ENCODE measurements around the gene SLU7. TPM values are rescaled to one million over a fixed set of nuclear protein-coding genes. Genes with fewer than 3 reads are reported as not detected.

Gene SLU7
- total RNA-seq, 2 experiments from 2014 or later, result 45.9 to 46.4 TPM

DNA sequence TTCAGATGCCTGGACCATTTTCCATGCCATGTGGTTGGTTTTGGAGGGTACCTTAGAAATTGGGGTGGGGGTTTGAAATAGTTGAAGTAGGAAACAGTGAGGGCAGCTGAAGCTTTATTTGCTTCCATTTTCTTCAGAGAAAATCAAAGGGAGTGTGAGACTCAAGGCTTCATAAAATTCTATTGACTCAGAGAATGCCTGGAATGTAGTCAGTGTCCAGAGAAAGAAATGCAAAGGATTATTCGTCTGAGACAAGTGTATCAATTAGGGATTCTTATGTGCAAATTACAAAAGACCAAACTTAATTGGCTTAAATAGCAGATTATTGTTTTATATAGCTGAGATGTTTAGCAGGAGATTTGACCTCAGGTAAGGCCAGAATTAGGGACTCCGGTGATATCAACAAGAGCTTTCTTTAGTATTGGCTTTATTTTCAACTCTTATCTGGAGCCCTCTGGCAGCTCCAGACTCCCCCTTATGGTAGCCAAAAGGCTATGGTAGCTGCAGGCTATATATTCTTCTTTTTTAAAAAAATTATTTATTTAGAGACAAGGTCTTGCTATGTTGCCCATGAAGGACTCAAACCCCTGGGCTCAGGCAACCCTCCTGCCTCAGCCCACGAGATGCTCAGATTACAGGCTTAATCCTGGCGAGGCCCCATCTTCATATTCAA is 41.6 kb upstream of the SLU7 start:
- Mint-ChIP-seq H3K4me3 (no peak overlapping the region), H3K27ac (no peak overlapping the region), H3K4me1 (ENCODE audit: low read depth) (peaks cover 36% of the 10 kb centered on the region), H3K9me3 (peaks cover 2% of the 10 kb centered on the region), H3K36me3 (no peaks in the 10 kb centered on the region), H3K27me3 (peaks cover 2% of the 10 kb centered on the region)
- POLR2A ChIA-PET, result no interaction called here
- DNase-seq, result no peak
- intact Hi-C loops (cut with micrococcal nuclease), result loop anchor here (1.0 kb wide), 1 partner anchor 21 kb away; no protein-coding TSS in a partner anchor
- CTCF ChIA-PET, result interaction anchor here (1.2 to 3.8 kb wide), 3 partner anchors 14 to 47 kb away, joined by 3 to 48 read pairs (median 4); no protein-coding TSS in a partner anchor

DNA sequence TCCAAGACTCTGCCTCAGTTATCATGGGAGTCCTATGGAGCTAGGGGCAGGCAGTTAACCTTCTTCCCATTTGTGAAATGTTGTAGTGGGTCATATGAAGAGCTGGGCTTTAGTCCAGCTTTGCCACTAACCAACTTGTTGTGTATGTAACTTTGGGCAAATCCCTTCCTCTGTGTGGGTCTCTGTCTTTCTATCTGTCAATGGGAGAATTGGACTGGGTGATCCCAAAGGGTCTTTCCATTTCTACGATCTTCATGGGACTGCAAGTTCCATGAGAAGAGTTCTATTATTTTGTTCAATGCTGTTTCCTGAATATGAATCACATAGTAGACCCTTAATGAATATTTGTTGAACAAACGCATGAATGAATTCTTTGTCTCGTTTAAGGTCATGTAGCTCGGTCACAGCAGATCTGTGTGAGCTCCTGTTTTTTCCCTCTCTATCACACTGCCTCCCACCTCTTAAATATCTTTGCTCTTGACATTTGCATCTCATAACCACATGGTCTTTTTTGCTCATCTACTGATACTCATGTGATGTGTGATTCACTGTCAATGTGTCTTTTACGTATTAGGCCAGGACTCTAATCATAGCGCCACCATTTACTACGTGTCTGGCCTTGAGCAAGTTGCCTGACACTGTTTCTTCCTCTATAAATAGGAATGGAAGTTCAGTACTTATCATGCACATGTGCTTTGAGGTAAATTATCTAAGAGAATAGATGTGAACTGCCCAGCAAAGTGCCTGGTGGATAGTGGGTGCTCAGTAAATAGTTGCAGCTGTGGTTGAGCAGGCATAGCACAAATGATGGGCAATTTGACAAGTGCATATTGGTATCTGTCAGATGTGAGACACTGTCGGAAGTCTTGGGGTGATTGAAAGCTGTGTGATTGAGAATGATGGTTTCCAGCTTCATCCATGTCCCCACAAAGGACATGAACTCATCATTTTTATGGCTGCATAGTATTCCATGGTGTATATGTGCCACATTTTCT is 40.2 kb upstream of the SLU7 start:
- intact Hi-C loops (cut with micrococcal nuclease), result no loop called here
- no peaks in the 10 kb centered on the region for H3K36me3 Mint-ChIP-seq
- H3K27ac Mint-ChIP-seq, result no peak overlapping the region
- no peak for DNase-seq
- ChIA-PET CTCF (interaction anchor here (1.2 to 3.8 kb wide), 3 partner anchors 9 to 21 kb away, joined by 4 to 48 read pairs (median 5); no protein-coding TSS in a partner anchor), POLR2A (no interaction called here)
- peaks cover 22% of the 10 kb centered on the region for H3K4me1 Mint-ChIP-seq (ENCODE audit: low read depth)
- H3K4me3 Mint-ChIP-seq, result no peak overlapping the region
- peaks cover 2% of the 10 kb centered on the region for H3K9me3 Mint-ChIP-seq
- H3K27me3 Mint-ChIP-seq, result peaks cover 2% of the 10 kb centered on the region

DNA sequence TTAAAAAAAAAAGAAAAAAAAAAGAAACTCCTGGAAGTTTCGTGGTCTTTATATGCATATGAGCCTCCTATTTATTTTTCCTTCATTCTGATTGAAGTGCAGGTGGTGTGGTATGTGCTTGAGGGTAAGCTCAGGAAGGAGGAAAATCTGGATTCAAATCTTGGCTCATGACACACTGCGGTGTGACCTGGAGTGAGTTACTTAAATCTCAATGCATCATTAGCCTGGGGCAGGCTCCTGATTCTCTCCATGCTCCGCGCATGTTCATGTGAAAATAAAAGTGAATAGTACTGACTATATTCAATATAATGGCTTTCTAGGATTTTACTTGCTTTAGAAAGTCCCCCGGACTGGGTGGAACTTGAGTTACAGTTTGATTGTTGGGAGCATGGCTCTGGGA is 38.4 kb upstream of the SLU7 start:
- Mint-ChIP-seq H3K27me3 (peaks cover 2% of the 10 kb centered on the region), H3K4me1 (ENCODE audit: low read depth) (peaks cover 11% of the 10 kb centered on the region), H3K36me3 (no peaks in the 10 kb centered on the region), H3K27ac (no peak overlapping the region), H3K4me3 (no peak overlapping the region), H3K9me3 (peaks cover 2% of the 10 kb centered on the region)
- no peak for DNase-seq
- CTCF ChIA-PET, result no interaction called here
- POLR2A ChIA-PET, result no interaction called here
- intact Hi-C loops (cut with micrococcal nuclease), result no loop called here

DNA sequence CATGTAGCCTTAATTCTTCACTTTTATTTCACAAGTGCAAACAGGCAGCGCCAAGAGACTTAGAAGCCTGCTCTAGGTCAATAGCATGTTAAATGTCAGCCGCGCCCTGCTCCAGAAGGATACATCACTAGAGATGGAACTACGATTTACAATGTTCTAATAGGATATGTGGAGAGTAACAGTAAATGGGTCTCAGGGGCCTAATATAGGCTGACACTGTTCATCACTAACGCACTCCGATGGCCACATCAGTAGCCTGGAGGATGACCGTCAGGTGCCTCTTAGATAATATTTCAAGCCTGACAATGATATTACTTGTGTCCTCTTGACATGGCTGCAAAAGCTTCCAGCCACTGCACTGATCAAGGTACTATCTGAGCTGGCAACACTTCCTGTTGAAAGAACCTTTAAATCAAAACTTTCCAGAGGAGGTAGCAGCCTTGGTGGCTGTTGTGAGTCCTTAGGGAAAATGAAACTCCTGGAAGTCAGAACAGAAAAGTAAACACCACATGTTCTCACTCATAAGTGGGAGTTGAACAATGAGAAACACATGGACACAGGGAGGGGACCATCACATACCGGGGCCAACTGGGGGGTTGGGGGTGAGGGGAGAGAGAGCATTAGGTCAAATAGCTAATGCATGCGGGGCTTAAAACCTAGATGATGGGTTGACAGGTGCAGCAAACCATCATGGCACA is 37.7 kb upstream of the SLU7 start:
- H3K4me1 Mint-ChIP-seq (ENCODE audit: low read depth), result peaks cover 9% of the 10 kb centered on the region
- CTCF ChIA-PET, result no interaction called here
- H3K36me3 Mint-ChIP-seq, result no peaks in the 10 kb centered on the region
- H3K9me3 Mint-ChIP-seq, result peaks cover 2% of the 10 kb centered on the region
- POLR2A ChIA-PET, result no interaction called here
- intact Hi-C loops (cut with micrococcal nuclease), result no loop called here
- no peak overlapping the region for H3K4me3 Mint-ChIP-seq
- no peak overlapping the region for H3K27ac Mint-ChIP-seq
- peaks cover 2% of the 10 kb centered on the region for H3K27me3 Mint-ChIP-seq
- no peak for DNase-seq

DNA sequence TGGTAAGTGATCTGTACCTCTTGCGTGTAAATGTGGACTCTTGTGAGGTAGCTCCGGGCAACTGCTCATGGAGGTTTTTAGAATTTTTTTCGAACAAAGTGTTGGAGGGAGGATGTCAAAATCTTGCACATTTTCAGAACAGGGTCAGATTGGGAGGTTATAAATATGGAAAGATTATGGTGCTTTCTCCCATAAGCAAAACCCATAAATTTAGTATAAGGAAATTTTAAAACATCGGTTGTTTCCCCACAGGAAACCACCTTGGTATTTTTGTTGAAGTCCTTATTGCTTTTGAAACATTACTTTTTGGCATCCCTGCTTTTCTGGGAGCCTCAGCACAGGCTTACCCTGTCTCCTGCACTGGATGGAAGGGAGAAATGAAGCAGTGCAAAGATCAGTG is 36.7 kb upstream of the SLU7 start:
- intact Hi-C loops (cut with micrococcal nuclease), result no loop called here
- CTCF ChIA-PET, result no interaction called here

DNA sequence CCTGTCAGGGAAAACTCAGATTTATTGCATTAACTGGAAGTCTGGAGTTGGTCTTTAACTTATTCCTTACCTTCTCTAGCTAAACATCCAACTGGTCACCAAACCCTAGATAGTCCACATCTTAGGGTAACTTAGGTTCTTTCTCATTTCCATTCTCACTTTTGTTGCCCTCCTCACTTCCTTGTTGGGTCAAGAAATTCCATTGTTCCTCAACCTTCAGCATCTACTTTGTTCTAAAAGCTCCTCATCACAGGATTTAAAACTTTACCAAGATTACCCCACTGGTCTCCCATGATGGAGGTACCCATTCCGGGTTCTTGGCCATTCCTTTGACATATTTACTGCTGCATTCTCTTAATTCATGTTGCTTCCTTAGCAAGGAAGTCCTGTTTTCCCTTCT is 34.9 kb upstream of the SLU7 start:
- H3K27ac Mint-ChIP-seq, result no peak overlapping the region
- POLR2A ChIA-PET, result no interaction called here
- CTCF ChIA-PET, result interaction anchor here (2.6 kb wide), 1 partner anchor 15 kb away, joined by 11 read pairs; no protein-coding TSS in a partner anchor
- intact Hi-C loops (cut with micrococcal nuclease), result no loop called here
- peaks cover 2% of the 10 kb centered on the region for H3K27me3 Mint-ChIP-seq
- H3K9me3 Mint-ChIP-seq, result no peaks in the 10 kb centered on the region
- DNase-seq, result no peak
- peaks cover 14% of the 10 kb centered on the region for H3K4me1 Mint-ChIP-seq (ENCODE audit: low read depth)
- no peak overlapping the region for H3K4me3 Mint-ChIP-seq
- H3K36me3 Mint-ChIP-seq, result no peaks in the 10 kb centered on the region

More for the DNA sequence above, 36.7 kb upstream of the SLU7 start:
- Mint-ChIP-seq H3K27ac (no peak overlapping the region), H3K27me3 (peaks cover 2% of the 10 kb centered on the region), H3K36me3 (no peaks in the 10 kb centered on the region), H3K4me1 (ENCODE audit: low read depth) (peaks cover 10% of the 10 kb centered on the region), H3K9me3 (peaks cover 2% of the 10 kb centered on the region), H3K4me3 (no peak overlapping the region)
- no peak for DNase-seq
- POLR2A ChIA-PET, result no interaction called here

DNA sequence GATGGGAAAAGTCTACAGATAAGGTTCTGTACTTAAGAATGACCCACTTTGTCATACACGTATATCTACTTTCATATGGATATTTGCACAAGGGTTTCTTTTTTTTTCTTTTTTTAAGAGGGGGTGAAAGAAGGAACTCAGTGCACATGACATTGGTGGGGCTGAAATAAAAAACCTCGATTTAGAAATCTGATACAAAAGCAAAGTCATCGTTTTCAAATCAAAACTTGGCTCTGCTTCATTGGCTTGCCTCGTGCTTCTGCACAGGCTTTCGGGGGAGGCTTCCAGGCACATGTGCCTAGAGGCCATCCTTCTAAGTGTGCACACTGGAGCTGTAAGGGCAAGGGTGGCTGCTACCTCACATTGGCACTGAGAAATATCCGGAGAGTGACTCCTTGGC is 33.9 kb upstream of the SLU7 start:
- H3K9me3 Mint-ChIP-seq, result no peaks in the 10 kb centered on the region
- H3K27ac Mint-ChIP-seq, result no peak overlapping the region
- intact Hi-C loops (cut with micrococcal nuclease), result no loop called here
- ChIA-PET POLR2A (no interaction called here), CTCF (interaction anchor here (1.0 to 2.6 kb wide), 2 partner anchors 11 to 14 kb away, joined by 3 to 11 read pairs; no protein-coding TSS in a partner anchor)
- H3K36me3 Mint-ChIP-seq, result no peaks in the 10 kb centered on the region
- peaks cover 14% of the 10 kb centered on the region for H3K4me1 Mint-ChIP-seq (ENCODE audit: low read depth)
- no peak for DNase-seq
- no peak overlapping the region for H3K4me3 Mint-ChIP-seq
- H3K27me3 Mint-ChIP-seq, result peaks cover 2% of the 10 kb centered on the region

DNA sequence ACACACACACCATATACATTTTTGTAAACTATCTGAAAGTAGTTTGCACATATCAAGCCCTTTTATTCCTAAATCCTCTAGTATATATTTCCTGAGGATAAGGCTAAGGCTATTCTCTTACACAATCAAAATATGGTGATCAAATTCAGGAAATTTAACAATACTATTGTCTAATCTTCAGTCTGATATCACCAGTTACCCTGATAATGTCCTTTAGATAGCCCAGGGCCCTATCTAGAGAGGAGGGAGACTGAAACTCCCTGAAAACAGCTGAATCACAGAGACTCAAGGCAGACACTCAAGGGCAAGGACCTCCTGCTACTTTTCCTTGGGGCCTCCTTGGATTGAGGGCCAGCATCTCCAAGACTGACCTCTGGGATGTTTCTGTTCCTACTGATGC is 33.2 kb upstream of the SLU7 start:
- no peak overlapping the region for H3K27ac Mint-ChIP-seq
- intact Hi-C loops (cut with micrococcal nuclease), result no loop called here
- POLR2A ChIA-PET, result no interaction called here
- H3K9me3 Mint-ChIP-seq, result no peaks in the 10 kb centered on the region
- no peak for DNase-seq
- H3K27me3 Mint-ChIP-seq, result peaks cover 2% of the 10 kb centered on the region
- CTCF ChIA-PET, result interaction anchor here (1.0 to 2.6 kb wide), 2 partner anchors 11 to 13 kb away, joined by 3 to 11 read pairs; no protein-coding TSS in a partner anchor
- H3K4me1 Mint-ChIP-seq (ENCODE audit: low read depth), result peaks cover 14% of the 10 kb centered on the region
- no peaks in the 10 kb centered on the region for H3K36me3 Mint-ChIP-seq
- H3K4me3 Mint-ChIP-seq, result no peak overlapping the region

DNA sequence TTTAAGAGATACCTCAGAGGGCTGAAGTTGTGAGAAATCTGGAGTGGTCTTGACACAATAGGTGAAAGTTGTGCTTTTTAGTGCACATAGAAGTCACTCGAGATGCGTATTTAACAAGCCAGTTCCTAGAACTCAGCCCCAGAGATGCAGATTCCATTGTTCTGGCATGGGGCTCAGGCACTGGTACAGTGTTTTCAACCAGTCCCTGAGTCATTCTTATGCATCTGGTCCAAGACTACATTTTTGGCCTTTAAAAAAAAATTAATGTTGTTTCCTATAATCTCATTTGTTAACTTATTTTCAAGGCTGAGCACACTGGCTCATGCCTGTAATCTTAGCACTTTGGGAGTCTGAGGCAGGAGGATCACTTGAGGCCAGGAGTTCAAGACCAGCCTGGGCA is 32.4 kb upstream of the SLU7 start:
- intact Hi-C loops (cut with micrococcal nuclease), result no loop called here
- Mint-ChIP-seq H3K9me3 (no peaks in the 10 kb centered on the region), H3K27ac (no peak overlapping the region), H3K36me3 (no peaks in the 10 kb centered on the region), H3K4me1 (ENCODE audit: low read depth) (peaks cover 12% of the 10 kb centered on the region), H3K27me3 (no peaks in the 10 kb centered on the region), H3K4me3 (no peak overlapping the region)
- no peak for DNase-seq
- ChIA-PET POLR2A (no interaction called here), CTCF (no interaction called here)

DNA sequence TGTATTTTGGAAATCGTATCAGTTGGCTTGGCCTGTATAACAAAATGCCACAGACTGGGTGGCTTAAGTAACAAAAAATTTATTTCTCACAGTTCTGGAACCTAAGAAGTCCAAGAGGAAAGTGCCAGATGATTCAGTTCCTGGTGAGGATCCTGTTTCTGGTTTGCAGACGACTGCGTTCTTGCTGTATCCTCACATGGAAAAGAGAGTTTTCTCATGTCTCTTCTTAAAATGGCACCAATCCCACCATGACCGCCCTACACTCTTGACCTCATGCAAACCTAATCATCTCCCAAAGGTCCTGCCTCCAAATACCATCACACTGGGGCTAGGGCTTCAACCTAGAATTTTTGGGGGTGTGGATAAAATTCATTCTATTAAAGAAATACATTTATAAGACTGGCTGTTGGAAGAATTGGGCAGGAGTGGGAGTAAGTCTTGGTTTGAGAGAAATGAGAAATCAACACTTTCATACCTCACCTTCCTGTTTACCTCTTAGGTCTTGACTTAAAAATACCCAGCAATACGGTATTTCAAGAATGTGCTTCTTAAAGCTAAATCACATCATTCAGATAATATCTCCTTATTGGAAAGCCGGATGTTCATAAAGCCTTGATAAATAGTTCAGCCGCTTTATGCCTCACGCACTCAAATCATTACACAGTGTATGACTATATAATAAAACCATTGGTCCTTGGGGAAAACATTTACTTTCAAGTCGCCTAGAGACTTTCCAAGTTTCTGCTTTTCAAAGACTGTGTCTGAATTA is 31.5 kb upstream of the SLU7 start:
- no peak overlapping the region for H3K27ac Mint-ChIP-seq
- intact Hi-C loops (cut with micrococcal nuclease), result no loop called here
- no peaks in the 10 kb centered on the region for H3K27me3 Mint-ChIP-seq
- no peak overlapping the region for H3K4me3 Mint-ChIP-seq
- H3K9me3 Mint-ChIP-seq, result no peaks in the 10 kb centered on the region
- no peaks in the 10 kb centered on the region for H3K36me3 Mint-ChIP-seq
- ChIA-PET CTCF (no interaction called here), POLR2A (interaction anchor here (0.6 kb wide), 1 partner anchor 1243 kb away, joined by 3 read pairs; no protein-coding TSS in a partner anchor)
- no peak for DNase-seq
- H3K4me1 Mint-ChIP-seq (ENCODE audit: low read depth), result peaks cover 15% of the 10 kb centered on the region

DNA sequence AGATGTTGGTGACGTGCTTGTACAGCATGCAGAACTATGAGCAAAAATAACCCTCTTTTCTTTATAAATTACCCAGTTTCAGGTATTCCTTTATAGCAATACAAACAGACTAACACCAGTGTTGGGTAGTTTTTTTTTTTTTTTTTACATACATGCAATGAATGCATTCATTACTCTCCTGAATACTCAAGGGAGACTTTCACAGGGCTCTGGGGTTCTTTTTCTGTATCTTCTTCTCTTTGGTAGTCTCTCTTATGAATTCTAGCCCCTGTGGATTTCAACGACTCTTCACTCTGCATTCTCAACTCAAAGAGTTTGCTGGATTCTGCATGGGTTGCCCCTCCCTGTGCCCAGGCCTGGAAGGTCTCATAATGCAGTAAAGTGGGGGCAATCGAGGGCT is 30.6 kb upstream of the SLU7 start:
- ChIA-PET CTCF (interaction anchor here (2.3 kb wide), 1 partner anchor 11 kb away, joined by 9 read pairs; no protein-coding TSS in a partner anchor), POLR2A (no interaction called here)
- Mint-ChIP-seq H3K4me3 (no peak overlapping the region), H3K27me3 (no peaks in the 10 kb centered on the region), H3K27ac (no peak overlapping the region), H3K36me3 (no peaks in the 10 kb centered on the region), H3K9me3 (no peaks in the 10 kb centered on the region), H3K4me1 (ENCODE audit: low read depth) (peaks cover 20% of the 10 kb centered on the region)
- intact Hi-C loops (cut with micrococcal nuclease), result no loop called here
- DNase-seq, result no peak

Data from activated CD4-positive, alpha-beta memory T cell treated with anti-CD3 and anti-CD28 coated beads for 36 hours (primary cell).